GM19035 (cell line): Measurements from ENCODE around the gene ZNF860.
"Not testable (repeated sequence)": the region's sequence is repeated elsewhere in the genome, so short reads cannot be mapped to it uniquely, and the experiment has no call there.

Experiments
- ATAC-seq: cut with Tn5 transposase; IDR thresholded peaks from one replicate; pipeline ENCODE4 v1.9.1; 2021; ENCODE audit not compliant: unreplicated experiment

Gene ZNF860

GRCh38 chr3:31960793-31961431, 20.6 kb upstream of the ZNF860 start:
- ATAC-seq: no peak

GRCh38 chr3:31962801-31963205, 18.7 kb upstream of the ZNF860 start:
- no peak for ATAC-seq

DNA sequence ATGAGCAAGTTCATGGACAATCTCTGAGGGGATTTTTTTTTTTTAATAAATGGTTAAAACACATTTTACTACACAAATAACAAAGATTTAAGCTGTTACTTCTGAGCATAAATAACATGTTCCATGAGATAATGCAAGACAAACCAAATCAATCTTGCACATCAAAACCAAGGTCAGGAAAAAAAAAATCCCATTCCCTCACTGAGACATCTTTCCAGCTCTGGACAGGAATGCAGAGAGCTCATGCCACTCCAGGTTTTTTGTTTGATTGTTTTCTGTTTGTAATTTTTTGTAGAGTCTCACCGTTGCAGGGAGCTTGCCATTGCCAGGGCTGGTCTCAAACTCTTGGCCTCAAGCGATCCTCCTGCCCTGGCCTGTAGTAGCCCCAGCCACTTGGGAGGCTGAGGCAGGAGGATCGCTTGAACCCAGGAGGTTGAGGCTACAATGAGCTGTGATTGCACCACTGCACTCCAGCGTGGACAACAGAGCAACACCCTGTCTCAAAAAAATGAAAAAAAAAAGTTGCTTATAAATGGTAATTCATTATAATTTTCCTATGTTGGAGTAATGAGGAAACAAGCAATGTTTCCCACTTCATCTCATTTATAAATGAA, 14.5 kb upstream of the ZNF860 start:
- no peak for ATAC-seq

GRCh38 chr3:31967592-31967991, 14.0 kb upstream of the ZNF860 start:
- no peak for ATAC-seq

GRCh38 chr3:31968369-31968926, 13.1 kb upstream of the ZNF860 start:
- ATAC-seq: no peak

DNA sequence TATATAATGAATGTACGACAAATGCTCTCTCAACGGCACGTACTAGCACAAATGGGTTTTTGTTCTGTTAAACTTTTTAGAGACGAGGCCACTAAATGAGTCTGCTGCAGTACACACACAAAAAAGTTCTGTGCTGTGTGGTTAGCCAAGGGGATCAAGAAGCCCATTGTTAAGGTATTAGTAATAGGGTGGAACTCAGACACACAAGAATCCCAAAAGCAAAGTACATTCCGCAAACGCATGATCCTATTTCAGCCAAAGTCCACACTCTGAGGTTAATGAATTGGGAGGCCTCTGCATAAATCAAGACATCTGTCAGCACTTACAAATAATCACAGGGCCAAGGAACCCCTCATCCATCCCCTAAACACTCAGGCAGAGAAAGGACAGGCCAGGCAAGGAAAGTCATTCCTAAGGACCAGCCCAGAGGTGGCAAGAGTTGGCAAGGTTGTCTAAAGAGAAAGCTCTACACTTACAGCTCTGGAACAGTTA, 12.6 kb upstream of the ZNF860 start:
- no peak for ATAC-seq

DNA sequence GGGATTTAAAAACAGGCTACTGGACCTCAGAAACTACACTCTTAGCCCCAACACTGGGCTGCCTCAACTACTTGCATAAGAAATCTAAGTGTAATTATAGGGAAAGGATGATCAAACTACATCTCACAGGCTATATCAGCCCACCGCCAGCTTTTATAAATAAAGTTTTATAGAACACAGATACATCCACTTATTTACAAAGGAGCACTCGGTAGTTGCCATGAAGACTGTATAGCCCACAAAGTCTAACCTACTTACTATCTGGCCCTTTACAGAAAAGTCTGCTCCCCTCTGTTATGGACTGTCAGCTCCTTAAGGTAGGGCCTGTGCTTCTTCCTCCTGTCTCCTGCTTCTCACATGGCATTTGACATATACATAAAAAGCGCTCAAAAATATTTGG, 9.9 kb upstream of the ZNF860 start:
- no peak for ATAC-seq

GRCh38 chr3:31973081-31973480, 8.5 kb upstream of the ZNF860 start:
- no peak for ATAC-seq

DNA sequence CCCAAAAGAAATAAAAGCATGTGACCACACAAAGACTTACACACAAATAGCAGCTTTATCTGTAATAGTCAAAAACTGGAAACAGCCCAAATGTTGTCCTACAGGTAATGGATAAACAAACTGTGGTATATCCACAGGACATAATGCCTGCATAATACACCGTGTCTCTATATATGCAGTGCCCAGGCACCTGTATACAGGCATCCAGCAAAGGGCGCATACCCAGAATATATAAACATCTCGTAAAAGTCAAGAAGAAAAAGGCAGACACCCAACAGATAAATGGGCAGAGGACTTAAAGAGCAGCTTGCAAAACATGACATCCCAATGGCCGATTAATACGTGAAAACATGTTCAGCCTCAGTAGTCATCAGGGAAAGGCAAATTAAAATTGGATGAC, 7.7 kb upstream of the ZNF860 start:
- ATAC-seq: no peak

DNA sequence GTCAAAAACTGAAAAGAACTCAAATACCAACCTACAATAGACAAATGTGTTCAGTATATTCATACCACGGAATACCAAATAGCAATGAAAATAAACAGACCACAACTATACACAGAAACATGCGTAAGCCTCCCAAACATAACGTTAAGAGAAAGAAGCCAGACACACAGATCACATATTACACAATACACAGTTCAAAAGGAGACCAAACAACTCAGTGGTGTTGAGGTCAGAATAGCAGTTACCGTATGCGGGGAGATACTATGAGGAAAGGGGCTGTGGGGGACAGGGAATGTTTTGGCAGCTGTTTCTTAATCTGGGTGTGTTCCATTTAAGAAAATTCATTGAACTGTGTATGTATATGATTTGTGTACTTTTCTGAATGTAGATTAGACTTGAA, 7.1 kb upstream of the ZNF860 start:
- no peak for ATAC-seq

DNA sequence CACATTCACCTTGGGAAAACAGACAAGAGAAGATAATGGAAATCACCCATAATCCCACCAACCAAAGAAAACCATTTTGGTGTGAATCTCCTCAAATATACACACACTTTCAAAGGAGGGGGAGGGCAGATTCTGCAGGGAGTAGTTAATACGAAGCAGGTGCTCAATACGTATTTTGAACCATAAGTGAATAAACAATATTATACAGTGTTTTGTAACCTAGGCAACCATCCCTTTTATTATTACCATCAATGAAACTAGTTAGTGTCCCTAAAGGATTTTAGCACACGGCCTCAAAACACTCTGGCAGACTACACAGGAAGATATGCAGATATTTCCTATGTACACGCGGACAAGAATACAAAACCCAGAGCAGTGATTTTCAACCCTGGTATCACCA, 6.6 kb upstream of the ZNF860 start:
- no peak for ATAC-seq

DNA sequence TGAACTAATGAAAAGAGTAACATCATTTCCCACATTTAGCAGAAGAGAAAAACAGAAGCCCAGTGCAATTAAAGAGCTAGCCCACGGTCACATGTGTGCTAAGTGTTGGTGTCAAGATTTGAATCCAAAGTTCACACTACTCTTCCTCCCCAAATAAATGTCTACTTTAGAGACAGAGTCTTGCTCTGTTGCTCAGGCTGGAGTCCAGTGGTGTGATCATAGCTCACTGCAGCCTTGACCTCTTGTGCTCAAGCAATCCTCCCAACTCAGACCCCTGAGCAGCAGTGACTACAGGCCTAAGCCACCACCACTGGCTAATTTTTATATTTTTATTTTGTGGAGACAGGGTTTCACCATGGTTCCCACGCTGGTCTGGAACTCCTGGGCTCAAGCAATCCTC, 5.2 kb upstream of the ZNF860 start:
- ATAC-seq: no peak

GRCh38 chr3:31977736-31978135, 3.8 kb upstream of the ZNF860 start:
- ATAC-seq: no peak

DNA sequence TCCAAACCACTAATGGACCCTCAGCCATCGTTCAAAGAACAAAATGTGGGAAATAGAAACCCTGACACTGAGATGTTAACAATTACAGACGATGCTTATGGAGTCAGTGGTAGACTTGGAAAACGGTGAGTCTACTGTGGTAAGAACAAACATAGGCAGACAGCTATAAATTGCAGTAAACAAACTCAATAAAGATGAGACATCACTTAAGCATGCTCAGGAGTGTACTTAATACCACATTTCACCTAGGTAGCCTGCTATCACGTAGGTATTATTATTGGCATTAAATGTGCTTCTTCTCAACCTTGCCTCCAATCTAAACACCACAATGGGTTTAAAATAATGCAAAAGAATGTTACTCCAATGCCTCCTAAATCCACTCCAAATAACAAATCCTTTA, 3.0 kb upstream of the ZNF860 start:
- no peak for ATAC-seq

DNA sequence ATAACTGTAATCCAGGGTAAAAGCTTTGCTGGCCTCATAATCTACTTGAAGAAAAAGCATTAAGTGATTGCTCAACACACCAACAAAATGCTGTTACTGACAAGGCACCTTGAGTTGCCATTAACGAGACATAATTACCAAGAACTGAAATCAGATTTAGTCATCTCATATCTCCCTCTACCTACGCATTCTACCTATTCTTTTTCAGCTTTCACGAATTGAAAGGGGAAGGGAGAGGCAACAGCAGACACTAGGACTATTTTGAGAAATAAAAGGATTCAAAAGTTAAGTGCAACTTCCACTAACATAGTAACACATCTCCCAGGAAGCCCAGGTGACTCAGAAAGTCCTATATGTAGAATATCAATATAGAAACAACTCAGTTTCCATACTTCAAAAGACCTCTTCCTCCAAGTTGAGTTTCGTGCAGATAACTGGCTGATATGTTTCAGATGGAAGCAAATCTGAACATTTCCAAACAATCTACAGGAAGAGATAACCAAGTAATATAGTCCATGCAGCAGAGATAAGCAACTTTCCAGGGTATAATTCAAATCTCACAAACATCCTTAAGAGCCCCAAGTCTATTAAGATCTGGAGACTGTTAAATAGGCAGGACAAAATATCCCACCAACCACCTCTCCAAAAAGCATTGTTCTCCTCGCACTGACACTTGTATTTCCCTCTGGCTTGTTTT, 2.4 kb upstream of the ZNF860 start:
- peak; percentile 54 for ATAC-seq

DNA sequence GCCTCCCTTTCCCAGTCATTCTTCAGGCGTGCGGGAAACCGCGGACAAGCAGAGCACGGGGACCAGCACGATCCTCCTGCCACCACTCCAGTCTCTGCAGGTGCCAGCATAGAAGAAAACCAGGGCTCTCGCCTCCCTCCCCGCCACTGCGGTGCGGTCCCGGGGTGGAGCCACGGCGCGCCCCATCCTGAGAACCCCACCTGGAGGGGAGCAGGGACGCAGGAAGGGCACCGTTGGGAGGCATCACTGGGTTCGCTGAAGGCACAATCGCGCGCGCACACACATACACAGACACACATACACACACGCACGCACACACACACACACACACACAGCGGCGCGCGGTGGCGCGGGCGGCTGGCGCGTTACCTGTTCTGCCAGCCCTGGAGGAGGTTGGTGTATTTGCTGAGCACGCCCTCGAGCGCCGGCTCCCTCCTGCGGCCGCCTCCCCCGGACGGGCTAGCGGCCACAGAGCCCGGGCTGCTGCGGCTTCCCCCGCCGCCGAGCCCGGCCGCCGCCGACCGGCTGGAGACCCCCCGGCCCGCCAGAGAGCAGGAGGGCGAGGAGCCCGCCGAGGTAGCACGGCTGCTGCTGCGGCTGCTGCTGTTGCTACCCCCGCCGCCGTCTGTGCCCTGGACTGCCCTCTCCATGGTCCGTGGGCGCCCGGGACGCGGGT, 882 bp upstream of the ZNF860 start:
- ATAC-seq: peak; percentile 59

- ATAC-seq: no peak
These were observed 2.8 kb downstream of the ZNF860 start for GRCh38 chr3:31984321-31984720.

DNA sequence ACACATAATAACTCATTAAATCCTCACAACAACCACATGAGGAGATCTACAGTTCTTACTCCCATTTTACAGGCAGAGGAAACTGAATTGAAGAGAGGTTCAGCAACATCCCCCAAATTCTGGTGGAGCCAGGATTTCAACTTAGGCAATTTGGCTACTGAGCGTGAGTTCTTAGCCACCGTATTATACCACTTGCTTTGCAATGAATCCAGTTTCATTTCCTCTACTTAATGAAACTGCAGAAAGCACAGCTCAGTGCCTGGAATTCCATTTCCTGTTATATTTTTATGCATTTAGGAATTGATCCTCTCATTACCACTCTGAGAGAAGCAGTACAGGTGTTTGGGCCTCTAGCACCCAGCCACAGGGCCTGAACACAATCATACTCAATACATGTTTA, 4.3 kb downstream of the ZNF860 start:
- no peak for ATAC-seq

DNA sequence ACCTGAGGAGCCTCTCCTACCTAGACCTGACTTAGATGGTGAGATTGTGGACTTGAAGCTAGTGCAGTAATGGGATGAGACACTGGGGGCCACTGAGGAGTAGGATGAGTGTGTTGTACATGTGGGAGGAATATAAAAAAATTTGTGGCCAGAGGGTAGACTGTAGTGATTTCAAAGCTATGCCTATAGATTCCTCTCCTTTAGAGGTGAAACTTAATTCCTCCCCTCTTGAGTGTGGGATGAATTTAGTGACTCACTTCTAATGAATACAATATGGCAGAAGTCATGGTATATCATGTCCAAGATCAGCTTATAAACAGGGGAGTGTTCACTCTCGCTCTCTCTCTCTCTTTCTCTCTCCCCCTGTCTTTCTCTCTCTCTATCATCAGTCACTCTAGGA, 6.7 kb downstream of the ZNF860 start:
- no peak for ATAC-seq

GRCh38 chr3:31992995-31993394, 11.4 kb downstream of the ZNF860 start:
- not testable (repeated sequence) for ATAC-seq

- no peak for ATAC-seq
These were observed 12.3 kb downstream of the ZNF860 start for GRCh38 chr3:31993843-31994242.
